HEK293 (cell line): ENCODE measurements around the gene OTC.

Source experiments
- CTCF ChIA-PET: fragments of 350-600 bp; formaldehyde crosslinking; extraction: SDS; loops from one replicate; lab custom pipeline; 2021; ENCODE audit warnings: antibody characterized with exemption; lab: Yijun Ruan, JAX
- POLR2A ChIA-PET: fragments of 300-600 bp; formaldehyde crosslinking; extraction: SDS; loops from one replicate; lab custom pipeline; 2020; ENCODE audit warnings: antibody characterized with exemption, inconsistent platforms; lab: Yijun Ruan, JAX
- H3K27ac ChIP-seq: fragments of 200-500 bp; sonication (Bioruptor generic); 2 replicates; pipeline ENCODE4 v1.5.1; 2014; ENCODE audit warnings: low read depth, low read length, control low read depth, inconsistent platforms; ENCODE audit errors: extremely low read depth
- H3K36me3 ChIP-seq, 2 experiments: fragments of 200-500 bp in 1 of 2; sonication (Bioruptor generic) in 1 of 2; 1 replicate in 1 of 2; 2 replicates in 1 of 2; pipeline ENCODE4 v1.5.1; 2014 to 2017; ENCODE audit warnings: inconsistent platforms in 2 of 2, low read length in 2 of 2; ENCODE audit not compliant: control insufficient read depth in 2 of 2, insufficient read depth in 1 of 2
- H3K4me1 ChIP-seq: fragments of 200-500 bp; sonication (Bioruptor generic); 2 replicates; pipeline ENCODE4 v1.5.1; 2014; ENCODE audit warnings: mild to moderate bottlenecking, low read length, inconsistent platforms; ENCODE audit not compliant: control insufficient read depth, insufficient read depth
- H3K4me3 ChIP-seq: 2 replicates; pipeline ENCODE4 v1.5.1; 2011; ENCODE audit warnings: low read depth, mild to moderate bottlenecking, control low read depth, low read length, moderate library complexity
- H3K9me3 ChIP-seq: fragments of 200-500 bp; sonication (Bioruptor generic); 2 replicates; pipeline ENCODE4 v1.5.1; 2014; ENCODE audit warnings: low read depth, low read length, inconsistent platforms; ENCODE audit not compliant: control insufficient read depth, insufficient read depth
- KLF10 ChIP-seq: fragments of 450-650 bp; IDR thresholded peaks from 2 replicates; pipeline ENCODE4 v1.5.1; 2018; ENCODE audit warnings: missing biosample characterization, mild to moderate bottlenecking, missing genetic modification characterization
- OSR2 ChIP-seq: fragments of 450-650 bp; formaldehyde crosslinking; IDR thresholded peaks from 2 replicates; pipeline ENCODE4 v1.5.1; 2016; ENCODE audit warnings: missing biosample characterization, missing genetic modification characterization
- SCRT2 ChIP-seq: fragments of 450-650 bp; formaldehyde crosslinking; IDR thresholded peaks from 2 replicates; pipeline ENCODE4 v1.5.1; 2016; ENCODE audit warnings: missing biosample characterization, missing genetic modification characterization
- ZBTB7A ChIP-seq: fragments of 450-650 bp; formaldehyde crosslinking; IDR thresholded peaks from 2 replicates; pipeline ENCODE4 v1.5.1; 2016; ENCODE audit warnings: low read depth, missing biosample characterization, missing genetic modification characterization
- ZFP69B ChIP-seq: fragments of 450-650 bp; formaldehyde crosslinking; IDR thresholded peaks from 2 replicates; pipeline ENCODE4 v1.5.1; 2016; ENCODE audit warnings: missing biosample characterization, missing genetic modification characterization
- ZIC2 ChIP-seq: fragments of 450-650 bp; formaldehyde crosslinking; IDR thresholded peaks from 2 replicates; pipeline ENCODE4 v1.5.1; 2016; ENCODE audit warnings: missing biosample characterization, missing genetic modification characterization
- ZNF221 ChIP-seq: fragments of 450-650 bp; formaldehyde crosslinking; IDR thresholded peaks from 2 replicates; pipeline ENCODE4 v1.5.1; 2017; ENCODE audit warnings: missing biosample characterization, missing genetic modification characterization, borderline replicate concordance
- ZNF266 ChIP-seq: fragments of 450-650 bp; formaldehyde crosslinking; IDR thresholded peaks from 2 replicates; pipeline ENCODE4 v1.5.1; 2016; ENCODE audit warnings: missing biosample characterization, missing genetic modification characterization, low read depth
- ZNF394 ChIP-seq: fragments of 450-650 bp; formaldehyde crosslinking; IDR thresholded peaks from 2 replicates; pipeline ENCODE4 v1.5.1; 2016; ENCODE audit warnings: missing biosample characterization, missing genetic modification characterization, mild to moderate bottlenecking, moderate library complexity, borderline replicate concordance
- ZNF521 ChIP-seq: fragments of 450-650 bp; formaldehyde crosslinking; IDR thresholded peaks from 2 replicates; pipeline ENCODE4 v1.5.1; 2017; ENCODE audit warnings: missing biosample characterization, mild to moderate bottlenecking, missing genetic modification characterization
- ZNF548 ChIP-seq: fragments of 450-650 bp; formaldehyde crosslinking; IDR thresholded peaks from 2 replicates; pipeline ENCODE4 v1.5.1; 2016; ENCODE audit warnings: missing biosample characterization, missing genetic modification characterization
- ZNF549 ChIP-seq: fragments of 450-650 bp; IDR thresholded peaks from 2 replicates; pipeline ENCODE4 v1.5.1; 2018; ENCODE audit warnings: missing biosample characterization, missing genetic modification characterization, mild to moderate bottlenecking, inconsistent platforms, moderate library complexity
- ZNF561 ChIP-seq: fragments of 450-650 bp; IDR thresholded peaks from 2 replicates; pipeline ENCODE4 v1.5.1; 2018; ENCODE audit warnings: missing biosample characterization, missing genetic modification characterization, borderline replicate concordance
- ZNF701 ChIP-seq: fragments of 450-650 bp; formaldehyde crosslinking; IDR thresholded peaks from 2 replicates; pipeline ENCODE4 v1.5.1; 2016; ENCODE audit warnings: missing biosample characterization, missing genetic modification characterization
- ZNF707 ChIP-seq: fragments of 450-650 bp; formaldehyde crosslinking; IDR thresholded peaks from 2 replicates; pipeline ENCODE4 v1.5.1; 2016; ENCODE audit warnings: missing biosample characterization, missing genetic modification characterization
- ZNF776 ChIP-seq: fragments of 450-650 bp; formaldehyde crosslinking; IDR thresholded peaks from 2 replicates; pipeline ENCODE4 v1.5.0; 2017; ENCODE audit warnings: missing biosample characterization, missing genetic modification characterization, borderline replicate concordance
- TF ChIP-seq, protein P1 (sequence below): fragments of 450-650 bp; formaldehyde crosslinking; IDR thresholded peaks from 2 replicates; pipeline ENCODE4 v1.5.1; 2016; ENCODE audit warnings: missing biosample characterization, missing genetic modification characterization
- TF ChIP-seq, protein P2 (sequence below): fragments of 450-650 bp; formaldehyde crosslinking; IDR thresholded peaks from 2 replicates; pipeline ENCODE4 v1.5.1; 2016; ENCODE audit warnings: missing biosample characterization, missing genetic modification characterization
- TF ChIP-seq, protein P3 (sequence below): fragments of 450-650 bp; formaldehyde crosslinking; IDR thresholded peaks from 2 replicates; pipeline ENCODE4 v1.5.1; 2016; ENCODE audit warnings: missing biosample characterization, missing genetic modification characterization
- TF ChIP-seq, protein P4 (sequence below): fragments of 450-650 bp; formaldehyde crosslinking; optimal IDR thresholded peaks from 2 replicates; pipeline ENCODE3; 2016; ENCODE audit warnings: missing biosample characterization, mild to moderate bottlenecking, missing genetic modification characterization
- TF ChIP-seq, protein P5 (sequence below): fragments of 450-650 bp; formaldehyde crosslinking; IDR thresholded peaks from 2 replicates; pipeline ENCODE4 v1.5.1; 2016; ENCODE audit warnings: missing biosample characterization, missing genetic modification characterization
- TF ChIP-seq, protein P6 (sequence below): fragments of 450-650 bp; formaldehyde crosslinking; IDR thresholded peaks from 2 replicates; pipeline ENCODE4 v1.5.1; 2016; ENCODE audit warnings: missing biosample characterization, missing genetic modification characterization

Gene OTC

DNA sequence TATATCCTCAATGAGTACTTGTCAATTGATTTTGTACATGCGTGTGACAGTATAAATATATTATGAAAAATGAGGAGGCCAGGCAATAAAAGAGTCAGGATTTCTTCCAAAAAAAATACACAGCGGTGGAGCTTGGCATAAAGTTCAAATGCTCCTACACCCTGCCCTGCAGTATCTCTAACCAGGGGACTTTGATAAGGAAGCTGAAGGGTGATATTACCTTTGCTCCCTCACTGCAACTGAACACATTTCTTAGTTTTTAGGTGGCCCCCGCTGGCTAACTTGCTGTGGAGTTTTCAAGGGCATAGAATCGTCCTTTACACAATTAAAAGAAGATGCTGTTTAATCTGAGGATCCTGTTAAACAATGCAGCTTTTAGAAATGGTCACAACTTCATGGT is at the start of gene OTC:
OTC (plus strand) TSS at position 243 of the 400 bp plus-strand sequence; CDS start at position 336, 93 bp downstream.
- POLR2A ChIA-PET = interaction anchor here (0.5 kb wide), 1 partner anchor 129 kb away, joined by 4 read pairs; no protein-coding TSS in a partner anchor
- no peaks in the 10 kb centered on the region for H3K4me1 ChIP-seq
- no peak for TF ChIP-seq ZIC2
- TF ChIP-seq, all 188 proteins: peak for 0
- H3K9me3 ChIP-seq = no peaks in the 10 kb centered on the region
- H3K4me3 ChIP-seq = no peak within 1 kb of the TSS
- CTCF ChIA-PET = interaction anchor here (0.6 kb wide), 1 partner anchor 511 kb away, joined by 3 read pairs; no protein-coding TSS in a partner anchor
- no peak within 1 kb of the TSS for H3K27ac ChIP-seq
- H3K36me3 ChIP-seq = no peaks in the 10 kb centered on the region

DNA sequence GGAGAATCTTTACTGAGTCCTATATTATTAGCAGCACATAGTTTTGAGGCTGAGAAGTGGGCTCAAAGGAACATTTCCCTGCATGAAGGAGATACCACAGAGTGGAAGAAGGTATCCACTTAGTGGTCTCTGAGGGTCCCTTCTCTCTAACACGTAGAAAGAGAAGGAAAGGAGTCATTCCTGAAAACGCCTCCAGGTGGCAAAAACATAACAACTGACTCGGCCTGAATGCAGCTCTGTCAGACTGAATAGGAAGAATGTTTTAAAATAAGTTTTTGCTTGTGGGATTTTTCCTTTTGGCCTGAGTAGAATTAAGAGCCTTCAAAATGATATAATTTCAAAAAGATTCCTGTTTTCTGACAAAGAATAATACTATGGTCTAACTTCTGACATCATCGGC is 48.4 kb upstream of the OTC start:
- H3K27ac ChIP-seq = no peak overlapping the region
- ChIA-PET POLR2A (no interaction called here), CTCF (interaction anchor here (0.6 to 2.8 kb wide), 4 partner anchors 10 to 868 kb away, joined by 3 to 8 read pairs (median 4); partner anchors contain the start of gene RPGR)
- H3K36me3 ChIP-seq = peaks cover 0 to 4% of the 10 kb centered on the region in 2 experiments; a peak in 2 of 3 replicates
- H3K9me3 ChIP-seq = no peaks in the 10 kb centered on the region
- no peak overlapping the region for H3K4me3 ChIP-seq
- TF ChIP-seq ZNF548 (tag by site-specific recombination) (no peak), ZNF266 (no peak), ZNF561 (no peak), ZBTB7A (tag by site-specific recombination) (no peak), OSR2 (tag by site-specific recombination) (no peak)
- TF ChIP-seq, all 188 proteins: peak for 0
- H3K4me1 ChIP-seq = no peaks in the 10 kb centered on the region

DNA sequence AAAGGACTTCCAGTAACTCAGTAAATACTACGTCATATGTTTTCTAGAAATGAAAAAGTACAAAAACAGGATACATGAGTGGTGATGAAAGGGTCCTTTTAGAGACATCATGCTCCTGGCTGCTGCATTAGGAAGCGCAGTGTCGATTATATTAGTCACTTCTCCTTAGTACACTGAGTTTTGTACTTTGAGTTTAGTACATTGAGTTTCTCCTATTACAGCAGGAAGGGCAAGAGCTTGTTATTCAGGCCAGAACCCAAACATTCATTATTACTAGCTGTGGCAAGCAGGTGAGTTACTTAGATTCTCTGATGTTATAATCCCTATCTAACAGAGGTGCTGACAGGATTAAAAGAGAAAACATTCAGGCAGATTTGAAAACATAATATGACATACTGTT is 46.4 kb upstream of the OTC start:
- CTCF ChIA-PET = interaction anchor here (0.5 to 2.8 kb wide), 2 partner anchors 22 to 95 kb away, joined by 3 to 8 read pairs; partner anchors contain the start of gene RPGR
- Histone ChIP-seq H3K4me3 (no peak overlapping the region), H3K27ac (no peak overlapping the region), H3K36me3 (peaks cover 0 to 4% of the 10 kb centered on the region in 2 experiments), H3K9me3 (no peaks in the 10 kb centered on the region), H3K4me1 (no peaks in the 10 kb centered on the region)
- TF ChIP-seq, protein P1, sequence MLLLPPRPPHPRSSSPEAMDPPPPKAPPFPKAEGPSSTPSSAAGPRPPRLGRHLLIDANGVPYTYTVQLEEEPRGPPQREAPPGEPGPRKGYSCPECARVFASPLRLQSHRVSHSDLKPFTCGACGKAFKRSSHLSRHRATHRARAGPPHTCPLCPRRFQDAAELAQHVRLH (tag by site-specific recombination) = no peak
- TF ChIP-seq, protein P2, sequence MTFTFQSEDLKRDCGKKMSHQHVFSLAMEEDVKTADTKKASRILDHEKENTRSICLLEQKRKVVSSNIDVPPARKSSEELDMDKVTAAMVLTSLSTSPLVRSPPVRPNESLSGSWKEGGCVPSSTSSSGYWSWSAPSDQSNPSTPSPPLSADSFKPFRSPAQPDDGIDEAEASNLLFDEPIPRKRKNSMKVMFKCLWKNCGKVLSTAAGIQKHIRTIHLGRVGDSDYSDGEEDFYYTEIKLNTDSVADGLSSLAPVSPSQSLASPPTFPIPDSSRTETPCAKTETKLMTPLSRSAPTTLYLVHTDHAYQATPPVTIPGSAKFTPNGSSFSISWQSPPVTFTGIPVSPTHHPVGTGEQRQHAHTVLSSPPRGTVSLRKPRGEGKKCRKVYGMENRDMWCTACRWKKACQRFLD = no peak
- no peak for TF ChIP-seq ZNF221
- TF ChIP-seq, protein P3, sequence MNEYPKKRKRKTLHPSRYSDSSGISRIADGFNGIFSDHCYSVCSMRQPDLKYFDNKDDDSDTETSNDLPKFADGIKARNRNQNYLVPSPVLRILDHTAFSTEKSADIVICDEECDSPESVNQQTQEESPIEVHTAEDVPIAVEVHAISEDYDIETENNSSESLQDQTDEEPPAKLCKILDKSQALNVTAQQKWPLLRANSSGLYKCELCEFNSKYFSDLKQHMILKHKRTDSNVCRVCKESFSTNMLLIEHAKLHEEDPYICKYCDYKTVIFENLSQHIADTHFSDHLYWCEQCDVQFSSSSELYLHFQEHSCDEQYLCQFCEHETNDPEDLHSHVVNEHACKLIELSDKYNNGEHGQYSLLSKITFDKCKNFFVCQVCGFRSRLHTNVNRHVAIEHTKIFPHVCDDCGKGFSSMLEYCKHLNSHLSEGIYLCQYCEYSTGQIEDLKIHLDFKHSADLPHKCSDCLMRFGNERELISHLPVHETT (tag by site-specific recombination) = no peak
- no peak for TF ChIP-seq ZNF394 (tag by site-specific recombination)
- POLR2A ChIA-PET = no interaction called here

DNA sequence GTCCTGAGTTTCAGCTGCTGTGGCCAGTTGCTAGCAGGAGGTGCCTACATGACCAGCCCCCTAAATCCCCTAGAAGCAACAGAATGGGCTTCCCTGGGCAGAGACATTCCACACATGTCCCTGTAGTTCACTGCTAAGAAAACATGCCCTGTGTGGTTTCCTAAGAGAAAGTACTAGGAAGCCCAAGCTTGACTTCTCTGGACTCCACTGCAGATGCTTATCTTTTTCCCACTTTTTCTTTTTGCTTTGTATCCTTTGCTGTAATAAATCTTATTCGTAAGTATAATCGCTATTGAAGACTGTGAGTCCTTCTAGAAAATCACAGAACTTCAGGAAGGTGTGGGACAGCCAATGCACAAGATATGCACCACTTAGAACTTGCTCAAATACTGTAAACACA is 40.7 kb upstream of the OTC start:
- ChIA-PET POLR2A (no interaction called here), CTCF (interaction anchor here (0.7 to 1.6 kb wide), 3 partner anchors 11 to 1391 kb away, joined by 3 to 5 read pairs (median 4); no protein-coding TSS in a partner anchor)
- Histone ChIP-seq H3K4me3 (no peak overlapping the region), H3K9me3 (no peaks in the 10 kb centered on the region), H3K27ac (no peak overlapping the region), H3K4me1 (no peaks in the 10 kb centered on the region), H3K36me3 (peaks cover 0 to 8% of the 10 kb centered on the region in 2 experiments)
- TF ChIP-seq, protein P4, sequence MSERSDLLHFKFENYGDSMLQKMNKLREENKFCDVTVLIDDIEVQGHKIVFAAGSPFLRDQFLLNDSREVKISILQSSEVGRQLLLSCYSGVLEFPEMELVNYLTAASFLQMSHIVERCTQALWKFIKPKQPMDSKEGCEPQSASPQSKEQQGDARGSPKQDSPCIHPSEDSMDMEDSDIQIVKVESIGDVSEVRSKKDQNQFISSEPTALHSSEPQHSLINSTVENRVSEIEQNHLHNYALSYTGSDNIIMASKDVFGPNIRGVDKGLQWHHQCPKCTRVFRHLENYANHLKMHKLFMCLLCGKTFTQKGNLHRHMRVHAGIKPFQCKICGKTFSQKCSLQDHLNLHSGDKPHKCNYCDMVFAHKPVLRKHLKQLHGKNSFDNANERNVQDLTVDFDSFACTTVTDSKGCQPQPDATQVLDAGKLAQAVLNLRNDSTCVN (tag by site-specific recombination) = no peak
- TF ChIP-seq, protein P5, sequence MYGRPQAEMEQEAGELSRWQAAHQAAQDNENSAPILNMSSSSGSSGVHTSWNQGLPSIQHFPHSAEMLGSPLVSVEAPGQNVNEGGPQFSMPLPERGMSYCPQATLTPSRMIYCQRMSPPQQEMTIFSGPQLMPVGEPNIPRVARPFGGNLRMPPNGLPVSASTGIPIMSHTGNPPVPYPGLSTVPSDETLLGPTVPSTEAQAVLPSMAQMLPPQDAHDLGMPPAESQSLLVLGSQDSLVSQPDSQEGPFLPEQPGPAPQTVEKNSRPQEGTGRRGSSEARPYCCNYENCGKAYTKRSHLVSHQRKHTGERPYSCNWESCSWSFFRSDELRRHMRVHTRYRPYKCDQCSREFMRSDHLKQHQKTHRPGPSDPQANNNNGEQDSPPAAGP (tag by site-specific recombination) = no peak
- TF ChIP-seq ZNF701 (no peak), ZNF707 (no peak), ZFP69B (tag by site-specific recombination) (no peak), ZNF521 (tag by site-specific recombination) (no peak), KLF10 (tag by site-specific recombination) (no peak), SCRT2 (tag by site-specific recombination) (no peak), ZNF776 (no peak), ZNF549 (tag by site-specific recombination) (no peak)
- TF ChIP-seq, protein P6, sequence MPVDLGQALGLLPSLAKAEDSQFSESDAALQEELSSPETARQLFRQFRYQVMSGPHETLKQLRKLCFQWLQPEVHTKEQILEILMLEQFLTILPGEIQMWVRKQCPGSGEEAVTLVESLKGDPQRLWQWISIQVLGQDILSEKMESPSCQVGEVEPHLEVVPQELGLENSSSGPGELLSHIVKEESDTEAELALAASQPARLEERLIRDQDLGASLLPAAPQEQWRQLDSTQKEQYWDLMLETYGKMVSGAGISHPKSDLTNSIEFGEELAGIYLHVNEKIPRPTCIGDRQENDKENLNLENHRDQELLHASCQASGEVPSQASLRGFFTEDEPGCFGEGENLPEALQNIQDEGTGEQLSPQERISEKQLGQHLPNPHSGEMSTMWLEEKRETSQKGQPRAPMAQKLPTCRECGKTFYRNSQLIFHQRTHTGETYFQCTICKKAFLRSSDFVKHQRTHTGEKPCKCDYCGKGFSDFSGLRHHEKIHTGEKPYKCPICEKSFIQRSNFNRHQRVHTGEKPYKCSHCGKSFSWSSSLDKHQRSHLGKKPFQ (tag by site-specific recombination) = no peak
